ENCODE data around the gene AKR1C1. TPM values are rescaled to one million over a fixed set of nuclear protein-coding genes. Genes with fewer than 3 reads are reported as not detected.
"Not testable (repeated sequence)": the region's sequence is repeated elsewhere in the genome, so short reads cannot be mapped to it uniquely, and the experiment has no call there.

The AKR1C1 gene
- total and polyA plus RNA-seq, 2 donors (not counting 1 experiment from before 2014, with no cell fraction given) = 0.25 TPM; not detected in 1

DNA sequence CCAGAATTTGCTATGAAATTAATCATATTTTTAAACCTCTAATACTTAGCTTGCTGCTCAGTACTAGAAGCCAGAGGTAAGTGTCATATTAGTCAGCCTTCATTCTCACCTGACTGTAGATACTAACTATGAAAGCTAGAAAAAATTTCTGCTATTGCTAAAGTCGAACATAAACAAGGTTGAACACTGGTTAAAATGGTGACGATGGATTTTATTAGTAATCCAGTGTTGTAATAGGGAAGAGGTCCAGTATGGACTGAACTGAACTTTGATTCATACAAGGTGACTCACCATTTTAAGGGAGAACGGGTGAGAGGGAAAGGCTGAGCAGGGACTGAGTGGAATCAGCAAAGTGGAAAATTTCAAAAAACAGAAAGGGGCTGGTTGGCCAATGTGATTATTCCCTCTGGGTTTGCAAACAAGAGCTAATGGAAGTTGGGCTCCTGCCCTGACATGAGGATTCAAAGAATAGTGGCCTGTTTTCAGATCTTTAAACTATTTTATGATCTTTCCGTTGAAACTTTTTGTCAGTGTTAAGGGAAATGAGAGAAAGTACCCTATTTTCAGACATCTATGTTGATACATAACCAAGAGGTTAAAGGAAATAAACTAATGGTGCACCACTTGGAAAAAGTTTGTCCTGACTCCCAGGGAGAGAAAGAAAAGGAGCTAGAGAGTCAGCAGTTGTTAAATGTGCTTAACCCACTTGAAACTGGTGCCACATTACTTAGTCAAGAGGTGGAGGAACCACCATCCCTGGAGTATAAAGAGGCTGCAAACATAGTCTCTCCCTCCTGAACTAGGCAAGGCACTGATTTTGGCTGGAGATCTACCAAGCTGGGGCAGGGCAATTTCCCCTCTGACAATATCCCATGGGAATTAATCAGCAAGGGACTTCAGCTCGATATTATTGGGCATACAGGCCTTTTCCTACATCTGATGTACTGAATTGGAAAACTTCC, 15.3 kb upstream of the AKR1C1 start:
- POLR2A ChIA-PET = no interaction called here
- H2AFZ ChIP-seq (ENCODE audit: insufficient read depth, low read depth, low read length, poor library complexity, severe bottlenecking) = no peak overlapping the region
- intact Hi-C loops (cut with micrococcal nuclease) = no loop called here

GRCh38 chr10:4951512-4952162, 11.6 kb upstream of the AKR1C1 start:
- H3K4me1 Mint-ChIP-seq; H4K20me1 ChIP-seq (ENCODE audit: control insufficient read depth, insufficient read depth, low read length, poor library complexity, severe bottlenecking); H2AFZ ChIP-seq (ENCODE audit: insufficient read depth, low read depth, low read length, poor library complexity, severe bottlenecking); H3K4me3 ChIP-seq (ENCODE audit: control extremely low read depth in 1 of 5, extremely low read depth in 1 of 5, insufficient read depth in 1 of 5, low read depth in 2 of 5, low read length in 4 of 5); DNase-seq; H3K9ac ChIP-seq (ENCODE audit: low read length); H3K79me2 ChIP-seq (ENCODE audit: control insufficient read depth, insufficient read depth, low read length); H3K27me3 ChIP-seq (replicated peaks in 1 of 4; ENCODE audit: control extremely low read depth in 1 of 4, control insufficient read depth in 3 of 4, insufficient read depth in 4 of 4, low read length in 3 of 4); CTCF ChIA-PET; H3K4me3 Mint-ChIP-seq; H3K4me2 ChIP-seq (replicated peaks; ENCODE audit: low read depth, low read length, poor library complexity, severe bottlenecking); H3K4me1 ChIP-seq (ENCODE audit: control insufficient read depth in 2 of 2, insufficient read depth in 2 of 2, low read length in 2 of 2); H3K36me3 ChIP-seq (replicated peaks in 1 of 2; ENCODE audit: control extremely low read depth in 1 of 2, control insufficient read depth in 1 of 2, extremely low read depth in 1 of 2, insufficient read depth in 2 of 2, low read length in 1 of 2); intact Hi-C loops (cut with micrococcal nuclease); H3K27me3 Mint-ChIP-seq; POLR2A ChIA-PET; H3K9me3 ChIP-seq (ENCODE audit: control extremely low read depth in 1 of 3, control insufficient read depth in 2 of 3, insufficient read depth in 1 of 3, low read length in 2 of 3); H3K27ac Mint-ChIP-seq; ATAC-seq (ENCODE audit: low read depth); H3K27ac ChIP-seq (ENCODE audit: low read length in 2 of 2); H3K9me3 Mint-ChIP-seq (ENCODE audit: insufficient read depth): not testable (repeated sequence)
- 86% methylated on average over 1 of the region's 5 CpGs for WGBS (ENCODE audit: insufficient coverage)

More for the DNA sequence above, 15.3 kb upstream of the AKR1C1 start:
- Histone ChIP-seq H3K79me2 (ENCODE audit: control insufficient read depth, insufficient read depth, low read length) (no peaks in the 10 kb centered on the region), H3K9ac (ENCODE audit: low read length) (no peak overlapping the region), H3K4me2 (replicated peaks; ENCODE audit: low read depth, low read length, poor library complexity, severe bottlenecking) (no peak overlapping the region), H3K4me1 (ENCODE audit: control insufficient read depth in 2 of 2, insufficient read depth in 2 of 2, low read length in 2 of 2) (no peaks in the 10 kb centered on the region), H3K36me3 (replicated peaks in 1 of 2; ENCODE audit: control extremely low read depth in 1 of 2, control insufficient read depth in 1 of 2, extremely low read depth in 1 of 2, insufficient read depth in 2 of 2, low read length in 1 of 2) (no peaks in the 10 kb centered on the region), H3K27ac (ENCODE audit: low read length in 2 of 2) (no peak overlapping the region), H3K27me3 (replicated peaks in 1 of 4; ENCODE audit: control extremely low read depth in 1 of 4, control insufficient read depth in 3 of 4, insufficient read depth in 4 of 4, low read length in 3 of 4) (no peaks in the 10 kb centered on the region), H3K4me3 (ENCODE audit: control extremely low read depth in 1 of 5, extremely low read depth in 1 of 5, insufficient read depth in 1 of 5, low read depth in 2 of 5, low read length in 4 of 5) (no peak overlapping the region), H4K20me1 (ENCODE audit: control insufficient read depth, insufficient read depth, low read length, poor library complexity, severe bottlenecking) (no peaks in the 10 kb centered on the region), H3K9me3 (ENCODE audit: control extremely low read depth in 1 of 3, control insufficient read depth in 2 of 3, insufficient read depth in 1 of 3, low read length in 2 of 3) (no peaks in the 10 kb centered on the region)
- DNase-seq (no peak), ATAC-seq (ENCODE audit: low read depth) (no peak)
- H3K4me3 Mint-ChIP-seq = no peak overlapping the region
- H3K27me3 Mint-ChIP-seq = no peaks in the 10 kb centered on the region
- 90% methylated on average over 3 of the region's 5 CpGs for WGBS (ENCODE audit: insufficient coverage)
- TF ChIP-seq CTCF (IDR thresholded peaks at IDR 0.05) (no peak), EZH2 (IDR thresholded peaks at IDR 0.05; ENCODE audit: borderline replicate concordance, insufficient read depth, low read depth, low read length, poor library complexity, severe bottlenecking) (no peak)
- CTCF ChIA-PET = no interaction called here
- no peak overlapping the region for H3K27ac Mint-ChIP-seq
- H3K9me3 Mint-ChIP-seq (ENCODE audit: insufficient read depth) = no peaks in the 10 kb centered on the region
- no peaks in the 10 kb centered on the region for H3K4me1 Mint-ChIP-seq
